Measurements from ENCODE around the gene WDR46.
"Not testable (repeated sequence)": the region's sequence is repeated elsewhere in the genome, so short reads cannot be mapped to it uniquely, and the experiment has no call there.

Gene WDR46

GRCh38 chr6:33294086-33294823 is 5.2 kb upstream of the WDR46 start:
- DNase-seq (ENCODE audit: insufficient read length, low spot score) = no peak
- no peak for TF ChIP-seq CTCF (IDR thresholded peaks at IDR 0.05; ENCODE audit: insufficient read depth, missing control alignments)
- no peak for FAIRE-seq

GRCh38 chr6:33292996-33293682 is 4.1 kb upstream of the WDR46 start:
- DNase-seq (ENCODE audit: insufficient read length, low spot score) = no peak
- no peak for FAIRE-seq
- no peak for TF ChIP-seq CTCF (IDR thresholded peaks at IDR 0.05; ENCODE audit: insufficient read depth, missing control alignments)

GRCh38 chr6:33290459-33290858 is 1.4 kb upstream of the WDR46 start:
- DNase-seq (ENCODE audit: insufficient read length, low spot score) (no peak), FAIRE-seq (no peak)
- TF ChIP-seq CTCF (IDR thresholded peaks at IDR 0.05; ENCODE audit: insufficient read depth, missing control alignments) = no peak

GRCh38 chr6:33289784-33290315 is 811 bp upstream of the WDR46 start:
- TF ChIP-seq CTCF (IDR thresholded peaks at IDR 0.05; ENCODE audit: insufficient read depth, missing control alignments) = no peak
- no peak for DNase-seq (ENCODE audit: insufficient read length, low spot score)
- FAIRE-seq = no peak

GRCh38 chr6:33288141-33288920 is 708 bp downstream of the WDR46 start:
- FAIRE-seq = no peak
- TF ChIP-seq CTCF (IDR thresholded peaks at IDR 0.05; ENCODE audit: insufficient read depth, missing control alignments) = no peak
- no peak for DNase-seq (ENCODE audit: insufficient read length, low spot score)

- DNase-seq (ENCODE audit: insufficient read length, low spot score) (no peak), FAIRE-seq (no peak)
- TF ChIP-seq CTCF (IDR thresholded peaks at IDR 0.05; ENCODE audit: insufficient read depth, missing control alignments) = no peak
These were observed 1.8 kb downstream of the WDR46 start for GRCh38 chr6:33286946-33287914.

- not testable (repeated sequence) for FAIRE-seq; DNase-seq (ENCODE audit: insufficient read length, low spot score)
These were observed 3.8 kb downstream of the WDR46 start for GRCh38 chr6:33285214-33285613.

Data from D721Med (cell line).